Vagina (tissue), 2 donors: ENCODE measurements around the gene CCDC87. TPM values are rescaled to one million over a fixed set of nuclear protein-coding genes. Genes with fewer than 3 reads are reported as not detected.

Source experiments
- DNase-seq, 2 donors: peaks; one replicate each; pipeline ENCODE4 v3.0.0-alpha.2; 2017; ENCODE audit errors: extremely low spot score in 2 of 2
- H3K27ac ChIP-seq: fragments of 200-600 bp; sonication (generic); one replicate; pipeline ENCODE4 v1.5.1; 2019
- H3K27me3 ChIP-seq: fragments of 200-600 bp; sonication (generic); one replicate; pipeline ENCODE4 v1.5.1; 2019
- H3K36me3 ChIP-seq, 2 donors: fragments of 200-600 bp; sonication (generic); one replicate each; pipeline ENCODE4 v1.5.1; 2017 to 2019
- H3K4me1 ChIP-seq: fragments of 200-600 bp; sonication (generic); one replicate; pipeline ENCODE4 v1.5.1; 2019
- H3K4me3 ChIP-seq, 2 donors: fragments of 200-600 bp; sonication (generic); 1 replicate in 1 of 2; 2 replicates in 1 of 2; pipeline ENCODE4 v1.5.1; 2016 to 2019
- H3K9me3 ChIP-seq: fragments of 200-600 bp; sonication (generic); one replicate; pipeline ENCODE4 v1.5.1; 2019
- CTCF ChIP-seq, 3 experiments: fragments of 450-650 bp in 2 of 3; fragments of 200-600 bp in 1 of 3; sonication (generic) in 1 of 3; IDR thresholded peaks; one replicate each; pipeline ENCODE4 v1.5.1; 2017 to 2019; ENCODE audit warnings: antibody characterized with exemption in 3 of 3, mild to moderate bottlenecking in 2 of 3, moderate library complexity in 2 of 3
- POLR2A ChIP-seq, 2 donors: fragments of 450-650 bp; IDR thresholded peaks; one replicate each; pipeline ENCODE4 v1.6.1; 2017; ENCODE audit warnings: antibody characterized with exemption in 2 of 2, mild to moderate bottlenecking in 2 of 2, moderate library complexity in 2 of 2
- POLR2AphosphoS5 ChIP-seq, 2 donors: sonication (generic); formaldehyde crosslinking; IDR thresholded peaks; one replicate each; pipeline ENCODE4 v1.9.0; 2017; ENCODE audit warnings: antibody characterized with exemption in 2 of 2, mild to moderate bottlenecking in 2 of 2, low read depth in 1 of 2; ENCODE audit not compliant: insufficient read depth in 1 of 2
- intact Hi-C: fragments of 100-400 bp; cut with DNase I; formaldehyde crosslinking; loops from one replicate; pipeline ENCODE4 v1.15.1; 2023
- total RNA-seq: library from RNA; depleted of rRNA; stranded (reverse); fragments of >200 nt; gene quantifications from one replicate; pipeline ENCODE4 v1.2.3, GENCODE V29; 2016

The CCDC87 gene
- total RNA-seq, 1 donor from 2014 or later: 0.74 TPM

- Histone ChIP-seq H3K4me3 (no peak overlapping the region), H3K9me3 (no peaks in the 10 kb centered on the region), H3K27me3 (no peaks in the 10 kb centered on the region), H3K27ac (peak overlapping the region; percentile 62), H3K36me3 (no peaks in the 10 kb centered on the region), H3K4me1 (peaks cover 20% of the 10 kb centered on the region)
- intact Hi-C loops: no loop called here
- peak in 1 of 2 donors; percentile 58 for DNase-seq
- TF ChIP-seq POLR2AphosphoS5 (IDR thresholded peaks at IDR 0.05; ENCODE audit: insufficient read depth in 1 of 2, low read depth in 1 of 2) (no peak), POLR2A (IDR thresholded peaks at IDR 0.05) (no peak), CTCF (IDR thresholded peaks at IDR 0.05) (no peak)
Observed at GRCh38 chr11:66569076-66569475, 23.8 kb downstream of the CCDC87 start.

GRCh38 chr11:66568124-66568916 lies 24.5 kb downstream of the CCDC87 start, which contains the start of gene CTSF:
Gene CTSF, minus strand, starts transcription at chr11:66568606. Its CDS starts 120 bp downstream, at chr11:66568486.
- H3K27ac ChIP-seq: peak within 1 kb of the TSS; percentile 62

GRCh38 chr11:66567787-66568123 lies 25.1 kb downstream of the CCDC87 start:
- Histone ChIP-seq H3K4me1 (peaks cover 20% of the 10 kb centered on the region), H3K4me3 (peak overlapping the region; percentile 58 to 72), H3K36me3 (no peaks in the 10 kb centered on the region), H3K9me3 (no peaks in the 10 kb centered on the region), H3K27ac (peak overlapping the region; percentile 62), H3K27me3 (no peaks in the 10 kb centered on the region)
- no peak for DNase-seq
- intact Hi-C loops: no loop called here
- TF ChIP-seq POLR2A (IDR thresholded peaks at IDR 0.05): no peak
- TF ChIP-seq CTCF (IDR thresholded peaks at IDR 0.05): no peak
- no peak for TF ChIP-seq POLR2AphosphoS5 (IDR thresholded peaks at IDR 0.05; ENCODE audit: insufficient read depth in 1 of 2, low read depth in 1 of 2)

More at GRCh38 chr11:66568124-66568916, 24.5 kb downstream of the CCDC87 start, which contains the start of gene CTSF:
- DNase-seq: no peak
- intact Hi-C loops: no loop called here
- TF ChIP-seq POLR2AphosphoS5 (IDR thresholded peaks at IDR 0.05; ENCODE audit: insufficient read depth in 1 of 2, low read depth in 1 of 2): peak; percentile 52 to 79
- no peak for TF ChIP-seq POLR2A (IDR thresholded peaks at IDR 0.05)
- Histone ChIP-seq H3K4me3 (peak within 1 kb of the TSS; percentile 58 to 72), H3K9me3 (no peaks in the 10 kb centered on the region), H3K27me3 (no peaks in the 10 kb centered on the region), H3K4me1 (peaks cover 20% of the 10 kb centered on the region), H3K36me3 (no peaks in the 10 kb centered on the region)

- no peaks in the 10 kb centered on the region for H3K9me3 ChIP-seq
- no peak for TF ChIP-seq POLR2AphosphoS5 (IDR thresholded peaks at IDR 0.05; ENCODE audit: insufficient read depth in 1 of 2, low read depth in 1 of 2)
- TF ChIP-seq POLR2A (IDR thresholded peaks at IDR 0.05): no peak
- no peak for TF ChIP-seq CTCF (IDR thresholded peaks at IDR 0.05)
- H3K36me3 ChIP-seq: no peaks in the 10 kb centered on the region
- DNase-seq: no peak
- intact Hi-C loops: no loop called here
- H3K27me3 ChIP-seq: no peaks in the 10 kb centered on the region
- H3K4me3 ChIP-seq: no peak overlapping the region
- peaks cover 20% of the 10 kb centered on the region for H3K4me1 ChIP-seq
- H3K27ac ChIP-seq: no peak overlapping the region
Observed at GRCh38 chr11:66566221-66566620, 26.6 kb downstream of the CCDC87 start.

- TF ChIP-seq POLR2A (IDR thresholded peaks at IDR 0.05) (no peak), POLR2AphosphoS5 (IDR thresholded peaks at IDR 0.05; ENCODE audit: insufficient read depth in 1 of 2, low read depth in 1 of 2) (no peak), CTCF (IDR thresholded peaks at IDR 0.05) (no peak)
- Histone ChIP-seq H3K4me3 (no peak overlapping the region), H3K4me1 (peaks cover 20% of the 10 kb centered on the region), H3K9me3 (no peaks in the 10 kb centered on the region), H3K27ac (no peak overlapping the region), H3K36me3 (no peaks in the 10 kb centered on the region), H3K27me3 (no peaks in the 10 kb centered on the region)
- intact Hi-C loops: no loop called here
- no peak for DNase-seq
Observed at GRCh38 chr11:66564984-66565383, 27.9 kb downstream of the CCDC87 start.
